Hepatocyte (in vitro differentiated cells): ENCODE results near the gene DNAJC9. TPM values are rescaled to one million over a fixed set of nuclear protein-coding genes. Genes with fewer than 3 reads are reported as not detected.

ENCODE experiments used
- DNase-seq: peaks from one replicate; pipeline ENCODE4 v3.0.0-alpha.2; 2016; ENCODE audit warnings: low spot score
- H2AFZ ChIP-seq: fragments of 200-600 bp; sonication (generic); 2 replicates; pipeline ENCODE4 v1.6.0; 2016; ENCODE audit warnings: antibody characterized with exemption, mild to moderate bottlenecking
- H3K27ac ChIP-seq: fragments of 200-600 bp; sonication (generic); 2 replicates; pipeline ENCODE4 v1.5.1; 2016; ENCODE audit warnings: mild to moderate bottlenecking
- H3K27me3 ChIP-seq: fragments of 200-600 bp; sonication (generic); 2 replicates; pipeline ENCODE4 v1.6.1; 2016
- H3K36me3 ChIP-seq: fragments of 200-600 bp; sonication (generic); replicated peaks from 2 replicates; pipeline ENCODE4 v1.5.1; 2016; ENCODE audit warnings: low read depth; ENCODE audit not compliant: insufficient read depth
- H3K4me1 ChIP-seq: fragments of 200-600 bp; sonication (generic); 2 replicates; pipeline ENCODE4 v1.5.1; 2016; ENCODE audit warnings: mild to moderate bottlenecking, moderate library complexity; ENCODE audit not compliant: insufficient read depth
- H3K4me2 ChIP-seq: fragments of 200-600 bp; sonication (generic); 2 replicates; pipeline ENCODE4 v1.6.0; 2016
- H3K4me3 ChIP-seq: fragments of 200-600 bp; sonication (generic); 2 replicates; pipeline ENCODE4 v1.5.1; 2016; ENCODE audit warnings: mild to moderate bottlenecking
- H3K79me2 ChIP-seq: fragments of 200-600 bp; sonication (generic); 2 replicates; pipeline ENCODE4 v1.6.0; 2017; ENCODE audit warnings: mild to moderate bottlenecking
- H3K9me2 ChIP-seq: fragments of 200-600 bp; sonication (generic); replicated peaks from 2 replicates; pipeline ENCODE4 v1.6.0; 2017; ENCODE audit warnings: mild to moderate bottlenecking; ENCODE audit not compliant: insufficient read depth
- H3K9me3 ChIP-seq: fragments of 200-600 bp; sonication (generic); 2 replicates; pipeline ENCODE4 v1.5.1; 2016; ENCODE audit warnings: low read depth, mild to moderate bottlenecking
- H4K20me1 ChIP-seq: fragments of 200-600 bp; sonication (generic); 2 replicates; pipeline ENCODE4 v1.6.0; 2016; ENCODE audit warnings: mild to moderate bottlenecking; ENCODE audit not compliant: insufficient read depth, poor library complexity, severe bottlenecking
- CTCF ChIP-seq: fragments of 200-600 bp; sonication (generic); IDR thresholded peaks from 2 replicates; pipeline ENCODE4 v1.5.1; 2016; ENCODE audit warnings: antibody characterized with exemption, mild to moderate bottlenecking; ENCODE audit not compliant: poor library complexity
- EZH2 ChIP-seq: fragments of 200-600 bp; sonication (generic); IDR thresholded peaks from 2 replicates; pipeline ENCODE4 v1.6.1; 2016; ENCODE audit warnings: antibody characterized with exemption, mild to moderate bottlenecking, borderline replicate concordance
- EZH2phosphoT487 ChIP-seq: fragments of 200-600 bp; sonication (generic); IDR thresholded peaks from one replicate; pipeline ENCODE4 v1.6.1; 2018; ENCODE audit warnings: antibody characterized with exemption, mild to moderate bottlenecking, low read depth, moderate library complexity; ENCODE audit not compliant: unreplicated experiment, severe bottlenecking
- WGBS: methylation state at CpG from one replicate; pipeline ENCODE4 v1.1.6; 2016; ENCODE audit warnings: low lambda C conversion rate; ENCODE audit errors: missing lambda C conversion rate; 5-methylcytosine and 5-hydroxymethylcytosine counted together
- polyA plus RNA-seq: library from polyadenylated mRNA; unstranded; fragments of >200 nt; fragmentation: Nextera tagmentation; extraction: Ambion mirVana; gene quantifications from 2 replicates; pipeline ENCODE4 v1.2.1, GENCODE V29; 2016
- total RNA-seq: library from RNA; depleted of rRNA; stranded (reverse); fragments of >200 nt; gene quantifications from 2 replicates; pipeline ENCODE4 v1.2.3, GENCODE V29; 2014

DNAJC9 gene
- total and polyA plus RNA-seq, 2 experiments from 2014 or later: 17.8 to 27.2 TPM

GRCh38 chr10:73248259-73248724 is 1.2 kb upstream of the DNAJC9 start:
- H3K4me3 ChIP-seq: no peak overlapping the region
- no peaks in the 10 kb centered on the region for H3K36me3 ChIP-seq
- TF ChIP-seq EZH2phosphoT487: no peak
- peaks cover 75% of the 10 kb centered on the region for H3K79me2 ChIP-seq
- 82% methylated on average over 5 of the region's 5 CpGs for WGBS
- H3K9me3 ChIP-seq: no peaks in the 10 kb centered on the region
- H3K4me1 ChIP-seq: peaks cover 26% of the 10 kb centered on the region
- H3K4me2 ChIP-seq: peak overlapping the region; percentile 83
- H3K27ac ChIP-seq: peak overlapping the region; percentile 90
- H3K9me2 ChIP-seq: no peaks in the 10 kb centered on the region
- DNase-seq: no peak
- no peaks in the 10 kb centered on the region for H3K27me3 ChIP-seq
- H4K20me1 ChIP-seq: no peaks in the 10 kb centered on the region
- H2AFZ ChIP-seq: no peak overlapping the region

- Histone ChIP-seq H3K27ac (peak overlapping the region; percentile 90), H3K9me2 (no peaks in the 10 kb centered on the region), H3K4me2 (peak overlapping the region; percentile 83), H3K4me1 (peaks cover 26% of the 10 kb centered on the region), H3K36me3 (no peaks in the 10 kb centered on the region), H3K9me3 (no peaks in the 10 kb centered on the region), H2AFZ (peak overlapping the region; percentile 55), H3K4me3 (peak overlapping the region; percentile 34), H3K27me3 (no peaks in the 10 kb centered on the region), H4K20me1 (no peaks in the 10 kb centered on the region), H3K79me2 (peaks cover 75% of the 10 kb centered on the region)
- TF ChIP-seq CTCF (no peak), EZH2phosphoT487 (no peak), EZH2 (no peak)
- DNase-seq: no peak
- 45% methylated on average over 4 of the region's 4 CpGs for WGBS
These were observed 629 bp upstream of the DNAJC9 start for GRCh38 chr10:73247509-73248258.

GRCh38 chr10:73246322-73246645 is 771 bp downstream of the DNAJC9 start:
- Histone ChIP-seq H3K4me3 (peak overlapping the region; percentile 34), H3K27me3 (no peaks in the 10 kb centered on the region), H2AFZ (peak overlapping the region; percentile 65), H3K9me3 (no peaks in the 10 kb centered on the region), H3K79me2 (peaks cover 66% of the 10 kb centered on the region), H3K9me2 (no peaks in the 10 kb centered on the region), H3K36me3 (no peaks in the 10 kb centered on the region), H3K4me1 (peaks cover 22% of the 10 kb centered on the region), H4K20me1 (no peaks in the 10 kb centered on the region), H3K4me2 (peak overlapping the region; percentile 83), H3K27ac (peak overlapping the region; percentile 90)
- TF ChIP-seq EZH2phosphoT487 (no peak), EZH2 (no peak), CTCF (no peak)
- WGBS: 1% methylated on average over 8 of the region's 8 CpGs
- DNase-seq: no peak

GRCh38 chr10:73244866-73245477 is 2.1 kb downstream of the DNAJC9 start:
- no peaks in the 10 kb centered on the region for H3K9me2 ChIP-seq
- DNase-seq: no peak
- peaks cover 56% of the 10 kb centered on the region for H3K79me2 ChIP-seq
- H3K36me3 ChIP-seq: no peaks in the 10 kb centered on the region
- TF ChIP-seq EZH2 (no peak), EZH2phosphoT487 (no peak), CTCF (no peak)
- no peak overlapping the region for H2AFZ ChIP-seq
- no peaks in the 10 kb centered on the region for H3K9me3 ChIP-seq
- WGBS: 53% methylated on average over 8 of the region's 8 CpGs
- H3K4me1 ChIP-seq: peaks cover 16% of the 10 kb centered on the region
- H3K4me2 ChIP-seq: peak overlapping the region; percentile 83
- H3K4me3 ChIP-seq: no peak overlapping the region
- H3K27me3 ChIP-seq: no peaks in the 10 kb centered on the region
- H3K27ac ChIP-seq: no peak overlapping the region
- no peaks in the 10 kb centered on the region for H4K20me1 ChIP-seq
